Uterus (tissue), 4 donors: ENCODE data around the gene CFAP20DC. TPM values are rescaled to one million over a fixed set of nuclear protein-coding genes. Genes with fewer than 3 reads are reported as not detected.
"Not testable (repeated sequence)": the region's sequence is repeated elsewhere in the genome, so short reads cannot be mapped to it uniquely, and the experiment has no call there.

ENCODE experiments used
- DNase-seq, 2 donors: peaks; one replicate each; pipeline ENCODE4 v3.0.0-alpha.2; 2019 to 2020
- H3K27ac ChIP-seq, 2 donors: fragments of 200-600 bp; sonication (generic); 1 replicate in 1 of 2; 2 replicates in 1 of 2; pipeline ENCODE4 v1.5.1; 2016 to 2018
- H3K27me3 ChIP-seq, 2 donors: fragments of 200-600 bp; sonication (generic); one replicate each; pipeline ENCODE4 v1.5.1; 2018 to 2019; ENCODE audit warnings: control low read depth in 1 of 2
- H3K36me3 ChIP-seq, 2 donors: fragments of 200-600 bp; sonication (generic); one replicate each; pipeline ENCODE4 v1.5.1; 2019; ENCODE audit warnings: control low read depth in 1 of 2
- H3K4me1 ChIP-seq, 2 donors: fragments of 200-600 bp; sonication (generic); one replicate each; pipeline ENCODE4 v1.5.1; 2018 to 2019; ENCODE audit warnings: control low read depth in 1 of 2
- H3K4me3 ChIP-seq, 2 donors: fragments of 200-600 bp; sonication (generic); 1 replicate in 1 of 2; 2 replicates in 1 of 2; pipeline ENCODE4 v1.5.1; 2018 to 2019; ENCODE audit warnings: mild to moderate bottlenecking in 1 of 2
- H3K9me3 ChIP-seq, 2 donors: fragments of 200-600 bp; sonication (generic); one replicate each; pipeline ENCODE4 v1.5.1; 2019; ENCODE audit warnings: control low read depth in 1 of 2
- CTCF ChIP-seq, 4 experiments: fragments of 200-600 bp in 2 of 4; fragments of 450-650 bp in 2 of 4; sonication (generic) in 2 of 4; IDR thresholded peaks; one replicate each; pipeline ENCODE4 v1.5.1; 2016 to 2019; ENCODE audit warnings: antibody characterized with exemption in 4 of 4, mild to moderate bottlenecking in 2 of 4, moderate library complexity in 1 of 4
- POLR2A ChIP-seq, 2 donors: fragments of 450-650 bp; IDR thresholded peaks; one replicate each; pipeline ENCODE4 v1.6.1; 2016; ENCODE audit warnings: antibody characterized with exemption in 2 of 2, mild to moderate bottlenecking in 1 of 2, moderate library complexity in 1 of 2
- intact Hi-C: fragments of 100-400 bp; cut with DNase I; formaldehyde crosslinking; loops from one replicate; pipeline ENCODE4 v1.15.1; 2023; ENCODE audit warnings: low total_unique reads
- total RNA-seq, 4 donors: library from RNA; depleted of rRNA in 3 of 4; stranded (reverse); fragments of >200 nt in 3 of 4; gene quantifications; one replicate each; pipeline versions ENCODE4 v1.1.0 to v1.2.4, GENCODE V29; 2014 to 2023
- donor health status: DM: yes; HTN: yes; CAD: no.

CFAP20DC gene
- total RNA-seq, 4 donors from 2014 or later: under 0.01 to 5.1 TPM; not detected in 2

- intact Hi-C loops: no loop called here
- H3K4me1 ChIP-seq: no peaks in the 10 kb centered on the region
- DNase-seq: no peak
- H3K9me3 ChIP-seq: no peaks in the 10 kb centered on the region
- H3K4me3 ChIP-seq: no peak overlapping the region
- H3K27me3 ChIP-seq: no peaks in the 10 kb centered on the region
- no peaks in the 10 kb centered on the region for H3K36me3 ChIP-seq
- H3K27ac ChIP-seq: no peak overlapping the region
- TF ChIP-seq POLR2A (IDR thresholded peaks at IDR 0.05) (no peak), CTCF (IDR thresholded peaks at IDR 0.05) (no peak)
Observed at GRCh38 chr3:58697561-58697960, 352.3 kb downstream of the CFAP20DC start.

- intact Hi-C loops, DNase-seq, H3K36me3 ChIP-seq, H3K9me3 ChIP-seq, H3K4me3 ChIP-seq, H3K4me1 ChIP-seq, H3K27ac ChIP-seq, H3K27me3 ChIP-seq: not testable (repeated sequence)
Observed at GRCh38 chr3:58696813-58697212, 353.0 kb downstream of the CFAP20DC start.

DNA sequence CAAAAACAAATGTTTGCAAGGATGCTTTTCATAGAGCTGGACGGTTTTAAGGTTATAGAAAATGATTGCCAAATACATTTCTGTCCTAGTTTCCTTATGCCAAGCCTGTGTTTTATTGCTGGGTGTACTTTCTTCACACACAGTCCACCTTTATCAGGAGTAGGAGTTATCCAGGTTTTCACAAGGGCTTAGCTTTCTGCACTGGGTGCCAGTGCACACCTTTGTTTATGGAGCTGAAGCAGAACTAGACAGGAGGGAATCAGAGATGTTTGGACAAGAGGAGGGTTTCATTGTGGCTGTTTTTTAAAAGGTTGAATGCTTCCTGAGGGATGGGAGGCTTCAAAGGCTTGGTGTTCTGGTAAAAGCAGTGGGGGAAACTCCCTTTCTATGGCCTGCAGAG, 353.7 kb downstream of the CFAP20DC start:
- Histone ChIP-seq H3K4me3 (no peak overlapping the region), H3K9me3 (no peaks in the 10 kb centered on the region), H3K36me3 (no peaks in the 10 kb centered on the region), H3K27ac (no peak overlapping the region), H3K27me3 (no peaks in the 10 kb centered on the region), H3K4me1 (no peaks in the 10 kb centered on the region)
- TF ChIP-seq POLR2A (IDR thresholded peaks at IDR 0.05) (no peak), CTCF (IDR thresholded peaks at IDR 0.05) (no peak)
- intact Hi-C loops: no loop called here
- no peak for DNase-seq

GRCh38 chr3:58695284-58695683, 354.5 kb downstream of the CFAP20DC start:
- H3K4me3 ChIP-seq, intact Hi-C loops, H3K9me3 ChIP-seq, H3K27ac ChIP-seq, H3K4me1 ChIP-seq, H3K36me3 ChIP-seq, DNase-seq, H3K27me3 ChIP-seq: not testable (repeated sequence)

GRCh38 chr3:58693940-58694850, 355.6 kb downstream of the CFAP20DC start:
- no peak for DNase-seq
- Histone ChIP-seq H3K27me3 (no peaks in the 10 kb centered on the region), H3K27ac (no peak overlapping the region), H3K4me3 (no peak overlapping the region), H3K36me3 (no peaks in the 10 kb centered on the region), H3K9me3 (no peaks in the 10 kb centered on the region), H3K4me1 (no peaks in the 10 kb centered on the region)
- no peak for TF ChIP-seq POLR2A (IDR thresholded peaks at IDR 0.05)
- TF ChIP-seq CTCF (IDR thresholded peaks at IDR 0.05): no peak
- intact Hi-C loops: no loop called here

DNA sequence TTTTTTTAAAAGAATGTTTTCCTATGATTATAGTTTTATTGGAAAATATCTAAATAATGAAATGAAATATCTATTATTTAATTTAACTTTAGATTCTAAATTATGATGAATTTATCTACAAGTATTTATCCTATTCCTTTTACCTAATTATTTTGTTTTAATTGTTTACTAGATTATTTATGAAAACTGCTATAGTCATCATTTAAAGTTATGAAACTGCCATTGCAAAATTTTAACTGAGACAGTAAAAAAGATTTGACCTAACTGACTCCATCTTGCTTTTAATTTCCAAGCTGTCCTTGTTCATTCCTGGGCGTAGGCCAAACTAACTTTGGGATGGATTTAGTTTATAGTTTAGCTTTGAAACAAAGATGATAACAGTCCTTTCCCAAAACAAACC, 357.3 kb downstream of the CFAP20DC start:
- Histone ChIP-seq H3K4me3 (no peak overlapping the region), H3K27me3 (no peaks in the 10 kb centered on the region), H3K4me1 (no peaks in the 10 kb centered on the region), H3K27ac (no peak overlapping the region), H3K36me3 (no peaks in the 10 kb centered on the region), H3K9me3 (no peaks in the 10 kb centered on the region)
- intact Hi-C loops: no loop called here
- DNase-seq: no peak
- no peak for TF ChIP-seq POLR2A (IDR thresholded peaks at IDR 0.05)
- no peak for TF ChIP-seq CTCF (IDR thresholded peaks at IDR 0.05)
